Keratinocyte (primary cell): Measurements from ENCODE around the gene EPHB1. TPM values are rescaled to one million over a fixed set of nuclear protein-coding genes. Genes with fewer than 3 reads are reported as not detected.

Experiments used
- DNase-seq: peaks from one replicate; pipeline ENCODE4 v3.0.0-alpha.2; 2011; ENCODE audit warnings: low read depth, missing footprints, low spot score
- FAIRE-seq: peaks from 2 replicates; lab custom pipeline; 2011; peaks lifted over from hg19 to GRCh38; lab: Jason Lieb, UNC
- H2AFZ ChIP-seq: 2 replicates; pipeline ENCODE4 v1.6.0; 2012; ENCODE audit warnings: low read length, control low read depth, inconsistent platforms; ENCODE audit not compliant: control insufficient read depth
- H3K27ac ChIP-seq: 2 replicates; pipeline ENCODE4 v1.5.1; 2011; ENCODE audit warnings: low read length; ENCODE audit not compliant: control insufficient read depth, insufficient read depth
- H3K27me3 ChIP-seq: 3 replicates; pipeline ENCODE4 v1.6.0; 2011; ENCODE audit warnings: low read length; ENCODE audit not compliant: control insufficient read depth, insufficient read depth; ENCODE audit errors: extremely low read depth
- H3K36me3 ChIP-seq, 2 experiments: 2 replicates in 1 of 2; 3 replicates in 1 of 2; pipeline ENCODE4 v1.5.1; 2011; ENCODE audit warnings: low read length in 2 of 2, mild to moderate bottlenecking in 1 of 2; ENCODE audit not compliant: control insufficient read depth in 2 of 2, insufficient read depth in 2 of 2; ENCODE audit errors: extremely low read depth in 1 of 2
- H3K4me1 ChIP-seq: 3 replicates; pipeline ENCODE4 v1.5.1; 2011; ENCODE audit warnings: low read length; ENCODE audit not compliant: control insufficient read depth, insufficient read depth; ENCODE audit errors: extremely low read depth
- H3K4me2 ChIP-seq: 3 replicates; pipeline ENCODE4 v1.6.0; 2011; ENCODE audit warnings: low read depth, low read length; ENCODE audit not compliant: control insufficient read depth, insufficient read depth; ENCODE audit errors: extremely low read depth
- H3K4me3 ChIP-seq, 3 experiments: fragments of 200-600 bp in 1 of 3; sonication (generic) in 1 of 3; 2 replicates in 2 of 3; 3 replicates in 1 of 3; pipeline ENCODE4 v1.5.1; 2011 to 2016; ENCODE audit warnings: low read length in 3 of 3, mild to moderate bottlenecking in 3 of 3, control low read depth in 2 of 3, inconsistent platforms in 1 of 3, low read depth in 1 of 3, mixed read lengths in 1 of 3, mixed run types in 1 of 3, moderate library complexity in 1 of 3; ENCODE audit not compliant: control insufficient read depth in 2 of 3, insufficient read depth in 2 of 3; ENCODE audit errors: extremely low read depth in 1 of 3
- H3K79me2 ChIP-seq: 2 replicates; pipeline ENCODE4 v1.6.0; 2012; ENCODE audit warnings: low read length; ENCODE audit not compliant: control insufficient read depth, insufficient read depth
- H3K9ac ChIP-seq: 3 replicates; pipeline ENCODE4 v1.6.0; 2011; ENCODE audit warnings: low read length; ENCODE audit not compliant: control insufficient read depth, insufficient read depth; ENCODE audit errors: extremely low read depth
- H3K9me1 ChIP-seq: 3 replicates; pipeline ENCODE4 v1.6.0; 2011; ENCODE audit warnings: low read length; ENCODE audit not compliant: control insufficient read depth, insufficient read depth; ENCODE audit errors: extremely low read depth
- H3K9me3 ChIP-seq: 2 replicates; pipeline ENCODE4 v1.5.1; 2012; ENCODE audit warnings: low read depth, low read length; ENCODE audit not compliant: control insufficient read depth
- H4K20me1 ChIP-seq: 3 replicates; pipeline ENCODE4 v1.6.0; 2011; ENCODE audit warnings: low read length; ENCODE audit not compliant: control insufficient read depth, insufficient read depth; ENCODE audit errors: extremely low read depth
- EZH2 ChIP-seq: IDR thresholded peaks from one replicate; pipeline ENCODE4 v1.6.1; 2012; ENCODE audit warnings: inconsistent platforms, mild to moderate bottlenecking, low read length, moderate library complexity
- dilution Hi-C: fragments of 300-500 bp; cut with MboI; formaldehyde crosslinking; loops from one replicate; pipeline ENCODE4 v1.7.0; 2020; ENCODE audit warnings: low sequenced_read_pairs; ENCODE audit not compliant: extremely low pct_ligation_motif_present
- polyA plus RNA-seq, 5 experiments: library from polyadenylated mRNA; depleted of rRNA in 3 of 5; stranded (reverse) in 3 of 5; stranded (forward) in 1 of 5; unstranded in 1 of 5; fragments of >200 nt; gene quantifications; 1 replicate in 1 of 5; 2 replicates in 3 of 5; 3 replicates in 1 of 5; pipeline versions ENCODE4 v1.2.1 to v1.2.3, GENCODE V29; 2011 to 2012; ENCODE audit warnings: missing spikeins in 2 of 5, low read depth in 1 of 5, low replicate concordance in 1 of 5
- TF ChIP-seq, protein P1 (sequence below), 3 experiments: IDR thresholded peaks in 1 of 3; conservative IDR thresholded peaks in 1 of 3; optimal IDR thresholded peaks in 1 of 3; 2 replicates in 2 of 3; 3 replicates in 1 of 3; pipeline versions ENCODE3 to v1.5.1; 2011; ENCODE audit warnings: low read length in 3 of 3, mild to moderate bottlenecking in 3 of 3, moderate library complexity in 2 of 3, control low read depth in 1 of 3, inconsistent platforms in 1 of 3; ENCODE audit not compliant: insufficient read depth in 2 of 3; ENCODE audit errors: extremely low read depth in 1 of 3

EPHB1 gene
- polyA plus RNA-seq, 1 donor (not counting 4 experiments of a cell fraction or from before 2014, with no cell fraction given): 0.01 TPM

GRCh38 chr3:134927599-134927998 is 132.5 kb downstream of the EPHB1 start:
- no peaks in the 10 kb centered on the region for H3K9me3 ChIP-seq
- no peak overlapping the region for H3K4me3 ChIP-seq
- no peaks in the 10 kb centered on the region for H3K79me2 ChIP-seq
- no peak overlapping the region for H3K27ac ChIP-seq
- no peaks in the 10 kb centered on the region for H3K9me1 ChIP-seq
- H3K36me3 ChIP-seq: no peaks in the 10 kb centered on the region
- H3K27me3 ChIP-seq: no peaks in the 10 kb centered on the region
- H3K4me2 ChIP-seq: no peak overlapping the region
- FAIRE-seq (no peak), DNase-seq (no peak)
- H4K20me1 ChIP-seq: no peaks in the 10 kb centered on the region
- H3K4me1 ChIP-seq: no peaks in the 10 kb centered on the region
- no peak overlapping the region for H3K9ac ChIP-seq
- dilution Hi-C loops: no loop called here
- no peak for TF ChIP-seq EZH2
- no peak overlapping the region for H2AFZ ChIP-seq

DNA sequence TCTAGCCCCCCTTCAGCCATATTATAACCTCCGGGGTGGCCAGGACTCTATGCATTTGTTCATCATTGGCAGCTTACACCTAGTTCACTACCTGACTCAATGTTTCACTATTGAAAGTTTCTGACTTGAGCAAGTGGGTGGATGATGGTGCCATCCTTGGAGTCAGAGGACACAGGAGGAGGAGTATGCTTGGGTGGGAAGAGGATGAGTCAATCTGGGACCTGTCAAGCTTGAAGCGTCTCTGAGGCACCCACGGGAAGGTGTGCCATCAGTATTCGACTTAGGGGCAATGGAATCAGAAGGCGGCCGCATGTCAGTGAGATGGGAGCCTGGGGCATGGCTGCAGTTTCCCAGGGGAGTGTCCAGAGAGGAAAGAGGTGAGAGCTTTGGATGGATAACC is 133.3 kb downstream of the EPHB1 start:
- TF ChIP-seq, protein P1, sequence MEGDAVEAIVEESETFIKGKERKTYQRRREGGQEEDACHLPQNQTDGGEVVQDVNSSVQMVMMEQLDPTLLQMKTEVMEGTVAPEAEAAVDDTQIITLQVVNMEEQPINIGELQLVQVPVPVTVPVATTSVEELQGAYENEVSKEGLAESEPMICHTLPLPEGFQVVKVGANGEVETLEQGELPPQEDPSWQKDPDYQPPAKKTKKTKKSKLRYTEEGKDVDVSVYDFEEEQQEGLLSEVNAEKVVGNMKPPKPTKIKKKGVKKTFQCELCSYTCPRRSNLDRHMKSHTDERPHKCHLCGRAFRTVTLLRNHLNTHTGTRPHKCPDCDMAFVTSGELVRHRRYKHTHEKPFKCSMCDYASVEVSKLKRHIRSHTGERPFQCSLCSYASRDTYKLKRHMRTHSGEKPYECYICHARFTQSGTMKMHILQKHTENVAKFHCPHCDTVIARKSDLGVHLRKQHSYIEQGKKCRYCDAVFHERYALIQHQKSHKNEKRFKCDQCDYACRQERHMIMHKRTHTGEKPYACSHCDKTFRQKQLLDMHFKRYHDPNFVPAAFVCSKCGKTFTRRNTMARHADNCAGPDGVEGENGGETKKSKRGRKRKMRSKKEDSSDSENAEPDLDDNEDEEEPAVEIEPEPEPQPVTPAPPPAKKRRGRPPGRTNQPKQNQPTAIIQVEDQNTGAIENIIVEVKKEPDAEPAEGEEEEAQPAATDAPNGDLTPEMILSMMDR (optimal IDR thresholded peaks at IDR 0.05 in 1 of 3, IDR thresholded peaks at IDR 0.05 in 1 of 3, conservative IDR thresholded peaks at IDR 0.05 in 1 of 3; ENCODE audit: extremely low read depth in 1 of 3, insufficient read depth in 2 of 3, low read length in 3 of 3): no peak
- TF ChIP-seq EZH2: no peak
- Histone ChIP-seq H3K9me3 (no peaks in the 10 kb centered on the region), H3K4me1 (no peaks in the 10 kb centered on the region), H3K27me3 (no peaks in the 10 kb centered on the region), H2AFZ (no peak overlapping the region), H4K20me1 (no peaks in the 10 kb centered on the region), H3K9ac (no peak overlapping the region), H3K27ac (no peak overlapping the region), H3K9me1 (no peaks in the 10 kb centered on the region), H3K36me3 (no peaks in the 10 kb centered on the region), H3K79me2 (no peaks in the 10 kb centered on the region), H3K4me3 (no peak overlapping the region), H3K4me2 (no peak overlapping the region)
- dilution Hi-C loops: no loop called here
- FAIRE-seq: no peak
- no peak for DNase-seq

- H3K9me1 ChIP-seq: no peaks in the 10 kb centered on the region
- no peaks in the 10 kb centered on the region for H3K9me3 ChIP-seq
- FAIRE-seq (no peak), DNase-seq (no peak)
- H3K36me3 ChIP-seq: no peaks in the 10 kb centered on the region
- dilution Hi-C loops: no loop called here
- H3K27ac ChIP-seq: no peak overlapping the region
- no peaks in the 10 kb centered on the region for H4K20me1 ChIP-seq
- no peak overlapping the region for H2AFZ ChIP-seq
- no peak overlapping the region for H3K9ac ChIP-seq
- no peaks in the 10 kb centered on the region for H3K79me2 ChIP-seq
- H3K27me3 ChIP-seq: no peaks in the 10 kb centered on the region
- no peaks in the 10 kb centered on the region for H3K4me1 ChIP-seq
- TF ChIP-seq, protein P1 (optimal IDR thresholded peaks at IDR 0.05 in 1 of 3, IDR thresholded peaks at IDR 0.05 in 1 of 3, conservative IDR thresholded peaks at IDR 0.05 in 1 of 3; ENCODE audit: extremely low read depth in 1 of 3, insufficient read depth in 2 of 3, low read length in 3 of 3): no peak
- no peak for TF ChIP-seq EZH2
- H3K4me2 ChIP-seq: no peak overlapping the region
- H3K4me3 ChIP-seq: no peak overlapping the region
These were observed 133.8 kb downstream of the EPHB1 start for GRCh38 chr3:134928819-134929218.
